ENCODE data around the gene TPM1.

The TPM1 gene

DNA sequence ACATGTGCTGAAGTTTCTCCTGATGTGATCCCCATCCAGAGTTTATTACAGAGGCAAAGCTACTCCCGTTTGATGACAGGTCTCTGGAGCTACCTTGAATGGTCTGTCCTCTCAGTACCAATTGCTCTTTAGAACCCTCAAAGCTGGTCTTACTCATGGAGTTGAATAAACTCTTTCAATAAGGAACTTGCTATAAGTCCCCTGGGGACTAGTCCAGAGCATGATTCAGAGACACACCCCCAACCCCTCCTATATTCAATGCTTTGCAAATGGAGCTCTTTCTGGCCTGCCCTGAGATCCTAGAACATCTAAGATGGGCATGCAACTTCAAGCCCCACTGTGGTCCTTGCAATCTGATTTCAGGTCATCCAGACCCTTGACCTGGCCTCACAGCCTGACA is 23.9 kb upstream of the TPM1 start:
- DNase-seq = no peak

DNA sequence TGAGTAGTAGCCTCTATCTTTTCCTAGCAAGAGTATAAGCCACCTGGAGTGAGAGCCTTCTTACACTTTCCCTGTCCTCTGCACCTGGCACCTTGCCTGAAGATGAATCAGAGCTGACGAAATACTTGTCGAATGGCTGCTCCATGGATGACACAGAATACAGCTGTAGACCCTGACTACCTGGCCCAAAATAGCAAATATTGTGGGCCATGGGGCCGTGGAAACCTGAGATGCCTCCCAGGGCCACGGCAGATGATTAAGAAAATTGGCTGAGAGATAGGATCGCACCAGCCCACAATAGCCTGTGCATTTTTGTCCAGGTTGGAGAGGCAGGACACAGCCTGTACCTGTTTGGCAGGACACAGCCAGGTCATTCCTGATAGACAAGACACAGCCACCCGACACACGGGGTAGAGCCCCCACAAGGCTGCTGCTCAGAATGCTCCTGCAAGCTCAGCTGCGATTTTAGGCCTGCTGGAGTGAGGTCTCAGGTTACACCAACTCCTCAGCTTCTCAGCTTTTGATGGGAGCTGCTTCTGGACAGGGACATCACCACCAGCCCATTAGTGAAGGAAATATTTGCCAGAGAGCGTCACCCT is 22.9 kb upstream of the TPM1 start:
- no peak for DNase-seq

DNA sequence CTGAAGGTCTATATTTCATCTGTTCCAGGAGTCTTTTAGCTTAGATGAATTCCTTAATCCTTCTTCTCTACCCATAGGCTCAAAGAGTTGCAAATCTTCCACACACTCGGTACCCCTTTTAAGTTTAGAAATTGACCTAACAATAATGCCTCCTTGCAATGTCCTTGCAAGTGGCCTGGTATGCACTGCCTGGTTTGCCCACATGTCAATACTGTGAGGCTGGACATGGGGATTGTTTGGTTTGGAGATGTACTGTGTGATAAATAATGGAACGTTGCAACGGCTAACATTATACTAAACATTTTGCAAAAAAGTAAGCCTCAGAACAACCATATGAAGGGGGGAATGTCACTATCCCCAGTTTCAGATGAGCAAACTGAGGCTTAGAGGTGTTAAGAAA is 22.4 kb upstream of the TPM1 start:
- no peak for DNase-seq

DNA sequence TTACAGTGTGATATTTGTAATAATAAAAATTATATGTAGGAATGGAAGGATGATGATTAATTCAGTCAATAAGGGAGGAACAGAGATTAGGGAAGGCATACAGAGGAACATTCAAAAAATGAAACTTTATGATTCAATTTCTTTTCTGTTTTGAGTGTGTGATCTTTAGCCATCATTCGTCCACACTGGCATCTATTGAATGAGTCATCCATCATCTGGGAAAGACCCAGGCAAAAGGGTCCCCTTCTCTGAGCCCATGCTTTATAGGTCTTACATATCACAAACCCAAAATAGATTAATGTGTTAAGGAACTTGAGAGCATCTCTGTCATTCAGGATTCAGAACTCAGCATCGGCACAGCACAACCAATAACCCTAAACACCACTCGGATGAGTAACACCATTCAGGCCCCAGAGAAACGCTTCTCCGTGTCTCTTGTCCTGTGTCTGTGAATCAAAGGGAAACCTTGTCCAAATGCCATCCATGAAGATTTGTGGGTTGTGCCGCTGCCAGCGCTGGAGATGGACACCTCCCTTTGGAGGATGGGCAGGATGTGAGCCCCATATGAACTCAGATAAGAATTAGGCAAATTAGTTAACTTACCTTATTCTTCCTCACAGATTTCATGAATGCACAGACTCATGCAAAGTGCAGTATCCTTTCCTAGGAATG is 21.7 kb upstream of the TPM1 start:
- DNase-seq = no peak

DNA sequence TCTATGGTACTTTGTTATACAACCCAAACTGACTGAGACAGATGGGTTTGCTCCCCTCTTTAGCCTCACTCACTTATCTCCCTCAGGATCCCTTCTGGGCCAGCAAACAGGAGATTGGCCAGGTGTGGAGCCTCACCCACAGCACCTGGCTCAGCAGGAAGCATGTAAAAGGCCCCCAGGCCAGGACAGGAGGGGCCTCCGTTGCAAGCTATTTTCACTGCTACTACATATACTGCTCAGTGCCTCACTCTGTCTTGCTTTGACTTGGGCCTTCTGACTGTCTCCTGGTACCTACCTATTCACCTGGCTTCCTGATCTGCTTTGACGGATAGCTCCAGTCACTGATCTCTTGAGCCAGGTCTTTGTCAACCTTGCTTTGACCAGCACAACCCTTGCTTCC is 20.4 kb upstream of the TPM1 start:
- no peak for DNase-seq

DNA sequence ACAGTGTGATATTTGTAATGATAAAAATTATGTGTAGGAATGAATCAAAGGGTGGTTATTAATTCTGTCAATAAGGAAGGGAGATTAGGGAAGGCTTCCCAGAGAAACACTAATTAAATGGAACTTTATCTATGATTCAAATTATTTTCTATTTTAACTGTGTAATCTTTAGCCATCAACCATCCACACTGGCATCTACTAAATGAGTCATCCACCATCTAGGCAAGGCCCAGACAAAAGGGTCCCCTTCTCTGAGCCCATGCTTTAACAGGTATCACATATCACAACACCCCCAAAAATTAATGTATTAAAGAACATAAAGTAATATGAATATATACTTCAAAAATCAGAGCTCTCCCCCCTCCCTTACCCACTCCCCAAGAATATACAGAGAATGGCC is 19.9 kb upstream of the TPM1 start:
- DNase-seq = no peak

DNA sequence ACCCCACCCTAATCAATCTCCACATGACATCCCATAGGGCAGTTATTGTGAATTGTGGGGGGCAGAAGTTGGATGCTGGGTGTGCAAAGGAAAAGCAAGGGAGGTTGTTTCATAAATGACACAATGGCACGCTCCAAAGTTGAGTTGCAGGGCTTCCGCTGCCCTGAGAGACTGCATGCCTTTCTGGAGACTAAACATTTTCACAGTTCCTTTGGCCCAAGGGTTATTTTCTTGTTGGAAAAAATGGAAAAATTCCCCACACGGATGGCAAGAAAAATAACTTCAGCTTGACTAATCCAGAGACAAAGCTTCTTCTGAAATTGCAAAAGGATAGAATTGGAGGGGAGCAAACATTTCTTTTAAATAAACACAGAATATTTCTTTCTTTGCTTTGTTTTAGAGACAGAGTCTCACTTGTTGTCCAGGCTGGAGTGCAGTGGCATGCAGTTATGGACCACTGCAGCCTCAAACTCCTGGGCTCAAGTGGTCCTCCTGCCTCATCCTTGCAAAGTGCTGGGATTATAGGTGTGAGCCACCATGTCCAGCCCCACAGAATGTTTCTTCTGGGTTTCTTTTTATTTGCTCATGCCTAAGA is 19.1 kb upstream of the TPM1 start:
- DNase-seq = no peak

DNA sequence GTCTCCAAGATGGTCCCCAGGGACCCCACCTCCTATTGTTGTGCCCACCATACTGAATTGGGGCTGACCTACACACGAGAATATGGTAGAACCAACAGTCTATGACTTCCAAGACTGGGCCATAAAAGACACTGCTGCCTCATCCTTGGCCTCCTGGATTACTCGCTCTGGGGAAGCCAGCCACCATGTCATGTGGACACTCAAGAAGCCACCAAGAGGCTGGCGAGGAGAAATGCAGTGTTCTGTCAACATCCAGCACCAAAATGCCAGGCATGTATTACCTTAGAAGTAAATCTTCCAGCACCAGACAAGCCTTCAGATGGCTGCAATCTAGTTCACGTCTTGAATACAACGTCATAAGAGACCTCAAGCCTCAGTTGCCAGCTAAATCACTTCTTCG is 17.1 kb upstream of the TPM1 start:
- no peak for DNase-seq

DNA sequence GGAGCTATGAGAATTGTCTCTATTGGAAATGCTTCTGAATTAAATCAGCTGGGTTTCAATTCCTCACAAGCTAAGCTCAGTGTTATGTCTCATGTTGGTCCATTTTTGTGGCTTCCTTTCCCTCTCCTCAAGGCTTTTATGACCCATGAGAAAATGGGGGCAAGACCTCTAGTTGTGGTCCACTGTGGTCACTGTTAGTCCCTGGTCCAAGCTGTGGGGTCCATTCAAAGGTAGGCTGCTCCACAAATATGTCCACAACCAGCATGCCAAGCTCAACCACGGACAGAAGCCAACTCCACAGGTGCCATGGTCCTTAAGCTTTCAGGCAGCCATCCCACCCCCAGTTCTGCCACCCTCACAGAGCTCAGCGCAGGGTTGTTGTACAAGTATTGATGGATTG is 14.9 kb upstream of the TPM1 start:
- no peak for DNase-seq

DNA sequence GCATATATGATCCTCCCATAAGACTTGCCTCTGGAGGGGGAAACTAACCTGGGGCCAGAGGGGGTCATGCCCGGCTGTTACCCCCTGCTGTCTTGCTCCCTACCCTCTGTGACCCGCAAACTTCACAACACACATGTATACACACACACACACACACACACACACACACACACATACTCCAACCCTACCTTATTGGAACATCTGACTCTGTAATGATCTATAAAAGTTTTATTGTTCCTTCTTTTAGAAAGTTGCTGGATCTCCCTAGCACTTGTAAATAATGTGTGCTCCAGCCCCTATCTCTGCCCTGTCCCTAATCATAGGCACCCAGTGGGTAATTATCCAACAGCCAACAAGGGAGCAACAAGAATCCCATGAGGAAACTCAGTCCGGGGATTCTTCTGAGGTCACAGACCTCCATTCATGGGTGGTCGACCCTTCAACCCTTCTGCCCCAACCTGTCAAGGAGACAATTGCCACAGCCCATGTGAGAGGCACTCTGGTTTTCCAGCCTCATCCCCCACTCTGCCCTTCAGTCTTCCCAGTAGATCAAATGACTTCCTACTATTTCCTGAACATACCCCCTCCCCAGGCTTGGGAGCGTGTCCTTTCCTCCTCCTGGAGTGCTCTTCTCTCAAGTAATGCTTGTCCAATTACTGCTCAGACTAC is 14.0 kb upstream of the TPM1 start:
- DNase-seq = no peak

DNA sequence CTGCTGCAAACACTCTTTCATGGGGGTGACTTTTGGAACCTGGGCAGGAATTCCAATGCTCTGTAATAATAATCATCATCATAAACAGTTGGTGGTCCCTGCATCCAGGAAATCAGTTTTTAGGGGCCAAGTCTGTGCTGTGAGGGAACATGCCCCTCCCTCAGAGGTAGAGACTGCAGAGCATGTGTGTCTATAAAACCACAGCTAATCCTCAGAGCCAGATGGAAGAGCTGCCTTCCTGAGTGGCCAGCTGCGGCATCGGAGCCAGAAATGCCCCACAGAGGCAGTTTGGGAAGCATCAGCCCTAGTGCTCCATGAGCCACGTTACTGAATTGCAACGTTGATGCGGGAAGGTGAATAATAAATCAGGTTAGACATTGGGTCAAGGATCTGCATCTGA is 12.9 kb upstream of the TPM1 start:
- no peak for DNase-seq

DNA sequence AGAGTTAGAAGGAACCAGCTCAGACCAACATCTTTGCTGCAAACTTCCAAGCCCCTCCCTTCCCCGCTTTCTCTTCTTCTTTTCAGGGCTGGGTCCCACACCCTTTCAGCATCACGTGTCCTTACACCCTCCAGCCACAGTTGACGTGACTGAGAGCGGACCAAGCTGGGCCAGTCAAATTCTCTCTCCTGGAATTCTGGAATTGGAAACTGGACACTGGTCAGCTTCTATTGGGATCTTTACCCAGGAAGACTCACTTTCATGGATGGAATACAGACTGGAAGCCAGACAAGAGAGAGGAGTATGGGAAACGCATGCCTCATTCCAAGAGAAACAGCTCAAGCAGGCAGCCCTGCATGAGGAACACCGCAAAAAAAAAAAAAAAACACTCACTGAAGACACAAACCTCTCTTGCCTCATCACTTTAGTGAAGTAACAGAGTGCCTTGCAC is 12.4 kb upstream of the TPM1 start:
- no peak for DNase-seq

DNA sequence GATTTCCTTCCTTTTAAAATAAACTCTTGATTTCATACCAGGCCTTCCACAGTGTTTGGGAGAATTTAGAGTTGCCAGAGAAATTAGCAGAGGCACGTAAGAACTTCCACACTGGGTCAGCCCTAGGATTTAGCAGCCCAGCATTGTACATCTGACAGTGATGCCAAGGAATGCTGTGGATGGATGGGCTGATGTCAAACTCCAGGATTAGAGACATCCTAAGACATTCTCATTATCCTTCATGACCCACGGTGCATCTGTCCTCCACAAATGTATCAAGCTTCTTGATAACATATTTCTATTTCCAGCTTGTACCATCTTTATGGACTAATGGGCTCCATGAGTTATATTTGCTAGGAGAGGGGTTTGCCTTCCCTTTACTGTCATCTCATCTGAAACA is 8.0 kb upstream of the TPM1 start:
- DNase-seq = no peak

DNA sequence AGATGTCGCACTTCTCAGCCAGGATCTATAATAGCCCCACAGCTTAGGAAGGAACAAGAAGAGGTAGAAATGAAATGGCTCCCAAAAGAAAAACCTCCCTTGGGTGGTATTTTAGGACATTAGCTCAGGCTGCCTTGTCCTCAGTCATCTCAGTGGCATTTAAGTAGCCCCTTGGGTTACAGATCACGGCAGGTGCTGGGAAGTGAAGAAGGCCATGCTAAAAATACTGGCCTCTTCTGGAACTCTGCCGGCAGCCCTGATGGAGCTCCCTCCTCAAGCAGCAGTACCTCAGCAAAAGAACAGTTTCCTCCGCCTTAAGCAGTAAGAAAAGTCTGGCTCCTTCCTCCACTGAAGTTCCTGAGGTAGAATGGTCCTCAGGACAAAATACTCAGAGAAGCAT is 7.3 kb upstream of the TPM1 start:
- no peak for DNase-seq

DNA sequence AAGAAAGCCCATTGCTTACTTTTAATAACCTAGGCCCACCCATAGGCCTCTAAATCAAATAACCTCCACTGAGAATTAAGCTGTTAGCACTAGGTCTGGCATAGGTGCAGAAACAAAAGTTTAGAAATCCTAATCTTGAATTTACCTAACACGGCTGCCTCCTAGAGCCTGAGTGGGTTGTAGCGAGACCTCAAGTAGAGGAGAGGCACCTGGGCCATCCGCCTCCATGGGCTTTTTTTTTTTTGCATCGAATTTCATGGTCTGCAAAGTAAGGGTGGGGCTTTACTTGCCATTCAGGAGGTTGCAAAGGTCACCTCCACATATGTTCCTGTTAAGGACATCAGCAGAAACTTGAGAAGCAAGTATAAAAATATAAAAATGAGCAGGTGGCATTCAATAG is 6.6 kb upstream of the TPM1 start:
- no peak for DNase-seq

DNA sequence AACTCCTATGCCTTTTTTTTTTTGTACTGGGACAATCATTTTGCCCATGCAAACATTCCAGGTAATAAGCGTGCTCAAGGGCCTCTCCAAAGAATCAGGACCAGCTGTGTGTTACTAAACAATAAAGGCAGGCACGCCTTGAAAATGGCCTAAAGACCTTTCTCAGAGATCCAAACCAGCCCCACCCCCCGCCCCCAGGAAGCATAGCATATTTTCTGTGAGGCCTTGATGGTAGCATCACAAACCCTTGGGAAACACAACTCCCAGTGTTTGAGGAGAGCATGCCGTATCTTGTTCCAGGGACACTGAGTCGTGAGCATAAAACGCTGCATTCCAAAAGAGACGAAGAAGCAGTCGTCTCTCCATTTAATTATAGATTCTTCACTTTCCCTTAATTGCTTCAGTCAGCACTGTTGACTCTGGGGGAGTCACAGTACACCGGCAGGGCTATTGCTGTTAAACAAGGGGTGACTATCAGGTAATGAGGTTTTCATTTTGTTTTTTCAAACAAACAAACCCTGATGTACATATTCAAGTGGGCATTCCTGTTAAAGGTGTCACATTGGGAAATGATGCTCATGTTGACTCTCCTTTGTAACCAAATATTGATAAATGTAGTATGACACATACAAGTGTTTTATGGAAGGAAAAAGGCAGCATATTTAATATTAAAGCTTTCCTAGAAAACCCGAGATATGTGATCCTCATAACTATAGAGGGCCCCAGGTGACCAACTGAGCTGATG is 4.4 kb upstream of the TPM1 start:
- no peak for DNase-seq

DNA sequence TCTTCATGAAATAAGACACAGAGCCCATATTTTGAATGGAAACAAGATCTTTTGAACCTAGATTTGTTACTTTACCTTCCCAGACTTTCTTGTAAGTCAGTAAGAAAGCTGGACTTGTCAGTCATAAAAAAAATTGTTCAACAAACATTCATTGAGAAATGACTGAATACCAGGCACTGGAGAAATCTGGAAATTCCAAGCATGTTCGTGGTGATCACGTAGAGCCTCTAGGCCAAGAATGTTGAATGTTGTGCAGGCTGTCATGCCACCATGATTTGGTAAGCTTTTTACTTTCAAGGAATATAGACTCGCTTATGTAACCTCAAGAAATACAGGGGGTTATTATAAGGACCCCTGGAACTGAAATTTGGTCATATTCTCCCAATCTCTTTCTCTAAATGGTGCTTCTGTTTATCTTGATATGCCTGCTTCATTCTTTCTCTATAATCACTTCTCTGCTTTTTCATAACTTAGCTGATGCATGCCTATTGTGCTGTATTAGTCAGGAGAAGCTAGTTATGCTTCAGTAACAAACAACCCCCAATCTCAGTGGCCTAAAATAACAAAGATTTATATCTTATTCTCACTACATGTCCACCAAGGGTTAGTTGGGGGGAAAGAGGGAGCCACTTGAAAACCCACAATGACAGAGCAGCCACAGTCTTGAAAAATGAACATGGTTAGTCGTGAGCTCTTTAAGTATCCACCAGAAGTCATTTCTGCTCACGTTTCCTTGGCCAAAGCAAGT is 3.4 kb upstream of the TPM1 start:
- no peak for DNase-seq

DNA sequence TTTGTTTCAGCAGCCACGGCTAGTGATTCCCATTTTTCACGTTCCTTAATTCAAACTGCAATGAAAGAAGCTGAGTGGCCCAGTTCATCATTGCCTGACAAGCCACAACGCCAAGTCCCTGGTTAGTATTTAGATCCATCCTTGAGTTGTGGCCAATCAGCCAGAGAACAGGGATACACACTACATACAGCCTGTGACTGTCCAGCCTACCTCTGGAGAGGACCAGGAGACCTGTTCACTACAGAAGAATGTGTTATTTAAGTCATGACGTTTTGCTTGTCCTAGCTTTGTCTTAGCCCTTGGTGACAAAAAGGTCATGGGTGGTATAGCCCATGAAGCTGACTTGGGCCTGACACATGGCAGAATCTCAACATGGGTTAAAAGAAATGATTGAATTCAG is 2.7 kb upstream of the TPM1 start:
- DNase-seq = no peak

DNA sequence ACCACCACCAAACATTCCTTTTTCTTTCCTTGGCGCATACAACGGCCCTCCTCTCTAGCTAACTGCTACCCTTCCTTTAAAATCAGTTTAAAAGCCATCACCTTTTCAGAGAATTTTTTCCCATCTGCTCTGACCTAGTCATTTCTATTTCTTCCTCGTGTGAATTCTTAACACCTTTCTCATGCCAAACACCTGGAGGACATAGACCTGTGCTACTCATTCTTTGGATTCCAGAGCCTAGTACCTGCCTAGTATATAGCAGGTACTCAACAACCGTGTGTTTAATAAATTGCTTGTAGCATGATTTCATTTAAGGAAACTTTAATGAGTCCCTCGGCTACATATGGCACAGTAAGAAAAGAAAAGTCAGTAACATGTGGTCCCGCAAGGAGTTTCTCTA is 2.0 kb upstream of the TPM1 start:
- no peak for DNase-seq

DNA sequence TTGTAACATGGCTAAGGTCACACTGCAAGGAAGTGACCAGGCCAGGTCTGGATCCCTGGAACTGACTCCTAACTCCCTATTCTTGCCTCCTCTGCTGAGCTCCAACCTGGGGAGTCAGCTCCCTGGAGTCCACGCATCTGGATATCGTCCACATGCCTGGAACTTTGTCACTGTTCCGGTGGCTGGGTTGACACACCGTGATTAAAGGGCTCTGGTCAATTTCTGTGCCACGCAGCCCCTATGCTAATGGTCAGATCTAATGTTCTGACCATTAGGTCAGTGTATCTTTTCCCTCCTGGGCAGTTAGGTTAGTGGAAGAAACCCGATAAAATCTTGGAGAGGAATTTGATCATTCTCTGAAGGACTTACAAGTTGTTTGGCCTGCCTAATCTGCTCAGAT is 1.6 kb upstream of the TPM1 start:
- no peak for DNase-seq

DNA sequence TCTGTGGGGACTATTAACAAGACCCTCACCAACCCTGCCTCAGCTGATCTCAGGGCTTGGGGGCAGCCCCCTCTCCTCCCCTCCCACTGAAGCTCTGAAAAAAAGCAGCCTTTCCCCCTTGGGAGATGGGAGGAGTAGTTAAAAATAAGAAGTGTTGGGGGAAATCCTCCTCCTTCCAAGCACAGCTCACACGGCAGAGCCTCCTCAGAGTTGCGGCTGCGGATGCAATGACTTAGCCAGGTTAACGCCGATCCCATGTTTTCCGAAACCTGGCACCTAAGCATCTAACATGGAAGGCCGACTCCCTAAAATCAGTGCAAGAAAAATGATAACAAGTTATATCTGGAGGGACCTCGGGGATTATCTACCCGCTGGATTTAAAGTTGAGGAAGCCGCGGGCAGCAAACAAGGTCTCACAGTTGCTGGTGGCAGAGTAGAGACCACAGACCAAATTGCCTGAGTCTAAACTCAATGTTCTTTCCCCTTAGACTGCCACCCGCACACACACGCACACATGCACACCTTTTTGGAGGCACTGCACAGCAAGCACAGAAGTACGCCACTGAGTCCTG is 1.1 kb upstream of the TPM1 start:
- DNase-seq = no peak

DNA sequence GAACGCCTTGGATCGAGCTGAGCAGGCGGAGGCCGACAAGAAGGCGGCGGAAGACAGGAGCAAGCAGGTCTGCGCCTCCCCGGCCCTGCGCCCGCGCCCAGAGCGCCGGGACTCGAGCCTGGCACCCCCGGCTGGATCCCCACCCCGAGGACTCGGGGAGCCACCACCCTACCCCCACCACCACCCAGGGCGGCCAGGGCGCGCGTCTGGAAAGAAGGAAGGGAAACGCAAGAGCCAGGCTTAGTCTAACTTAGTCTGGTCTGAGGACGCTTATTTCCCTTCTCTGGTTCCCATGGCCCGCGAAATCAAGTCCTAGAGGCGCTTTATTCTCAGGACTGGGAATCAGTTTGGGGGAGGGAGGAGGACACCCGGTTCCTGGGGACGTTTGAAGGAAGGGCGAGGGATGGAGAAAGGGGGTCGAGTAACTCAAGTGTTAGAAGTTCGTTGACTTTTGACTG is 359 bp downstream of the TPM1 start:
- peak; percentile 64 for DNase-seq

Measured in right forelimb (tissue), 1 donor.